WTC11 (cell line): ENCODE measurements around the gene SHISA6. TPM values are rescaled to one million over a fixed set of nuclear protein-coding genes. Genes with fewer than 3 reads are reported as not detected.

Experiments
- ATAC-seq: fragments of 200-7000 bp; cut with Tn5 transposase; 2 replicates; pipeline ENCODE4 v1.10.0; 2021; ENCODE audit warnings: mild to moderate bottlenecking, moderate library complexity
- CTCF ChIA-PET: fragments of 300-600 bp; sonication (Branson Sonifier 250); formaldehyde crosslinking; loops from one replicate; lab custom pipeline; 2021; ENCODE audit warnings: antibody characterized with exemption; lab: Charles Lee
- POLR2A ChIA-PET: fragments of 350-600 bp; sonication (Branson Sonifier 250); formaldehyde crosslinking; loops from one replicate; lab custom pipeline; 2021; ENCODE audit warnings: antibody characterized with exemption; lab: Charles Lee
- DNase-seq: peaks from one replicate; pipeline ENCODE4 v3.0.0; 2021; ENCODE audit warnings: low spot score
- H3K27ac Mint-ChIP-seq: 2 replicates; pipeline ENCODE4 v1.8.0; 2021; ENCODE audit warnings: mixed read lengths
- H3K27me3 Mint-ChIP-seq: 2 replicates; pipeline ENCODE4 v1.8.0; 2021; ENCODE audit warnings: low read depth, mild to moderate bottlenecking, moderate library complexity, mixed read lengths
- H3K36me3 Mint-ChIP-seq: 2 replicates; pipeline ENCODE4 v1.8.0; 2021; ENCODE audit warnings: mixed read lengths
- H3K4me1 Mint-ChIP-seq: 2 replicates; pipeline ENCODE4 v1.8.0; 2022; ENCODE audit warnings: mixed read lengths
- H3K4me3 Mint-ChIP-seq: 2 replicates; pipeline ENCODE4 v1.8.0; 2021; ENCODE audit warnings: mild to moderate bottlenecking, moderate library complexity, mixed read lengths
- H3K9me3 Mint-ChIP-seq: 2 replicates; pipeline ENCODE4 v1.8.0; 2021; ENCODE audit warnings: mixed read lengths
- ATF2 ChIP-seq: sonication (generic); formaldehyde crosslinking; IDR thresholded peaks from 2 replicates; pipeline ENCODE4 v1.8.1; 2022; ENCODE audit warnings: low read depth, missing genetic modification reagents, borderline replicate concordance
- ATF3 ChIP-seq: sonication (generic); formaldehyde crosslinking; conservative IDR thresholded peaks from 2 replicates; pipeline ENCODE4 v1.8.1; 2022; ENCODE audit warnings: mild to moderate bottlenecking, missing genetic modification reagents
- ATF6 ChIP-seq: sonication (generic); formaldehyde crosslinking; IDR thresholded peaks from 2 replicates; pipeline ENCODE4 v1.8.1; 2023; ENCODE audit warnings: mild to moderate bottlenecking, missing genetic modification reagents
- CBFB ChIP-seq: sonication (generic); formaldehyde crosslinking; IDR thresholded peaks from 2 replicates; pipeline ENCODE4 v1.8.1; 2022; ENCODE audit warnings: mild to moderate bottlenecking, low read depth, missing genetic modification reagents
- ELF4 ChIP-seq: sonication (generic); formaldehyde crosslinking; IDR thresholded peaks from 2 replicates; pipeline ENCODE4 v1.8.1; 2022; ENCODE audit warnings: low read depth, mild to moderate bottlenecking, moderate library complexity, missing genetic modification reagents
- ERG ChIP-seq: fragments of 250-450 bp; sonication (Bioruptor Pico); IDR thresholded peaks from 2 replicates; pipeline ENCODE4 v1.8.0; 2021; ENCODE audit warnings: mild to moderate bottlenecking
- ESRRA ChIP-seq: sonication (generic); formaldehyde crosslinking; IDR thresholded peaks from 2 replicates; pipeline ENCODE4 v1.8.1; 2022; ENCODE audit warnings: mild to moderate bottlenecking, missing genetic modification reagents, borderline replicate concordance
- ETV6 ChIP-seq: sonication (generic); formaldehyde crosslinking; IDR thresholded peaks from 2 replicates; pipeline ENCODE4 v1.8.1; 2022; ENCODE audit warnings: mild to moderate bottlenecking, missing genetic modification reagents
- FOXP4 ChIP-seq: sonication (generic); formaldehyde crosslinking; IDR thresholded peaks from 2 replicates; pipeline ENCODE4 v1.8.0; 2022; ENCODE audit warnings: mild to moderate bottlenecking, missing genetic modification reagents
- HMGXB4 ChIP-seq: sonication (generic); formaldehyde crosslinking; IDR thresholded peaks from 2 replicates; pipeline ENCODE4 v1.8.1; 2023; ENCODE audit warnings: mild to moderate bottlenecking, moderate library complexity, missing genetic modification reagents
- IRF1 ChIP-seq: sonication (generic); formaldehyde crosslinking; IDR thresholded peaks from 2 replicates; pipeline ENCODE4 v1.8.0; 2023; ENCODE audit warnings: missing genetic modification reagents
- KAT7 ChIP-seq: sonication (generic); formaldehyde crosslinking; IDR thresholded peaks from 2 replicates; pipeline ENCODE4 v1.8.1; 2023; ENCODE audit warnings: missing genetic modification reagents, mild to moderate bottlenecking, borderline replicate concordance
- NFE2L1 ChIP-seq: sonication (generic); formaldehyde crosslinking; IDR thresholded peaks from 2 replicates; pipeline ENCODE4 v1.8.1; 2023; ENCODE audit warnings: missing genetic modification reagents
- NR2C2 ChIP-seq: sonication (generic); formaldehyde crosslinking; IDR thresholded peaks from 2 replicates; pipeline ENCODE4 v1.8.0; 2022; ENCODE audit warnings: mild to moderate bottlenecking, missing genetic modification reagents
- OVOL2 ChIP-seq: fragments of 250-450 bp; sonication (Bioruptor Pico); IDR thresholded peaks from 2 replicates; pipeline ENCODE4 v1.9.0; 2021; ENCODE audit warnings: mild to moderate bottlenecking, borderline replicate concordance
- PREB ChIP-seq: sonication (generic); formaldehyde crosslinking; IDR thresholded peaks from 2 replicates; pipeline ENCODE4 v1.8.1; 2022; ENCODE audit warnings: mild to moderate bottlenecking, missing genetic modification reagents, moderate library complexity, borderline replicate concordance
- TEAD1 ChIP-seq: sonication (generic); formaldehyde crosslinking; IDR thresholded peaks from 2 replicates; pipeline ENCODE4 v1.8.0; 2022; ENCODE audit warnings: mild to moderate bottlenecking, missing genetic modification reagents
- TEAD4 ChIP-seq: sonication (generic); formaldehyde crosslinking; IDR thresholded peaks from 2 replicates; pipeline ENCODE4 v1.8.0; 2022; ENCODE audit warnings: mild to moderate bottlenecking, missing genetic modification reagents
- ZNF219 ChIP-seq: sonication (generic); formaldehyde crosslinking; IDR thresholded peaks from 2 replicates; pipeline ENCODE4 v1.8.0; 2023; ENCODE audit warnings: missing genetic modification reagents, mild to moderate bottlenecking, borderline replicate concordance
- ZNF416 ChIP-seq: fragments of 250-450 bp; sonication (Bioruptor Pico); IDR thresholded peaks from 2 replicates; pipeline ENCODE4 v1.9.0; 2021; ENCODE audit warnings: mild to moderate bottlenecking, inconsistent platforms
- ZNF532 ChIP-seq: fragments of 250-450 bp; sonication (Bioruptor Pico); IDR thresholded peaks from 2 replicates; pipeline ENCODE4 v1.9.0; 2021; ENCODE audit warnings: mild to moderate bottlenecking, borderline replicate concordance
- total RNA-seq: library from RNA; stranded (reverse); gene quantifications from 3 replicates; pipeline ENCODE4 v1.2.3, GENCODE V29; 2021

SHISA6 gene
- total RNA-seq, 1 experiment from 2014 or later: 1.1 TPM

GRCh38 chr17:11387610-11388009, 146.6 kb downstream of the SHISA6 start:
- POLR2A ChIA-PET: no interaction called here
- DNase-seq (no peak), ATAC-seq (no peak)
- no peak overlapping the region for H3K4me3 Mint-ChIP-seq
- peaks cover 79% of the 10 kb centered on the region for H3K36me3 Mint-ChIP-seq
- no peaks in the 10 kb centered on the region for H3K4me1 Mint-ChIP-seq
- no peak overlapping the region; the same call in 1 of the 2 replicates for H3K27ac Mint-ChIP-seq
- peaks cover 16% of the 10 kb centered on the region for H3K27me3 Mint-ChIP-seq
- TF ChIP-seq CBFB (CRISPR knock-in tag) (no peak), NR2C2 (CRISPR knock-in tag) (no peak), IRF1 (CRISPR knock-in tag) (no peak), OVOL2 (no peak), ESRRA (CRISPR knock-in tag) (no peak), TEAD1 (no peak), ATF6 (CRISPR knock-in tag) (no peak), TEAD4 (CRISPR knock-in tag) (no peak), ATF2 (CRISPR knock-in tag) (no peak), ZNF219 (CRISPR knock-in tag) (no peak), ZNF416 (CRISPR knock-in tag) (no peak), ERG (no peak), NFE2L1 (CRISPR knock-in tag) (no peak), ETV6 (CRISPR knock-in tag) (no peak), HMGXB4 (CRISPR knock-in tag) (no peak)
- CTCF ChIA-PET: no interaction called here
- H3K9me3 Mint-ChIP-seq: peaks cover 93% of the 10 kb centered on the region

GRCh38 chr17:11388054-11388453, 147.0 kb downstream of the SHISA6 start:
- peaks cover 80% of the 10 kb centered on the region for H3K36me3 Mint-ChIP-seq
- H3K9me3 Mint-ChIP-seq: peaks cover 96% of the 10 kb centered on the region
- ATAC-seq: no peak
- H3K4me1 Mint-ChIP-seq: no peaks in the 10 kb centered on the region
- DNase-seq: no peak
- POLR2A ChIA-PET: no interaction called here
- CTCF ChIA-PET: no interaction called here
- H3K4me3 Mint-ChIP-seq: no peak overlapping the region
- TF ChIP-seq ZNF532 (no peak), PREB (CRISPR knock-in tag) (no peak), ATF3 (CRISPR knock-in tag) (no peak), FOXP4 (CRISPR knock-in tag) (no peak), ELF4 (CRISPR knock-in tag) (no peak), KAT7 (CRISPR knock-in tag) (no peak)
- H3K27me3 Mint-ChIP-seq: peaks cover 16% of the 10 kb centered on the region
- H3K27ac Mint-ChIP-seq: no peak overlapping the region
